ENCODE data around the gene EBF4. TPM values are rescaled to one million over a fixed set of nuclear protein-coding genes. Genes with fewer than 3 reads are reported as not detected.

EBF4 gene
- total and polyA plus RNA-seq, 2 of the 8 experiments (the other 6 are each of a cell fraction or from before 2014, with no cell fraction given) = 1.2 to 2.9 TPM

- peaks cover 11 to 35% (median 20%) of the 10 kb centered on the region in 4 experiments; a peak in 6 of 8 replicates for H3K36me3 ChIP-seq (ENCODE audit: control insufficient read depth in 2 of 4, insufficient read depth in 4 of 4, low read length in 3 of 4)
- H3K23me2 ChIP-seq (ENCODE audit: low read depth, low read length) = peaks cover 13% of the 10 kb centered on the region
- H3K27me3 ChIP-seq (replicated peaks in 1 of 4; ENCODE audit: control insufficient read depth in 3 of 4, extremely low read depth in 1 of 4, insufficient read depth in 3 of 4, low read length in 3 of 4) = peaks cover 7 to 24% (median 24%) of the 10 kb centered on the region in 4 experiments
- no peaks in the 10 kb centered on the region for H3K79me2 ChIP-seq (ENCODE audit: control insufficient read depth in 1 of 2, insufficient read depth in 2 of 2, low read length in 2 of 2)
- H2BK5ac ChIP-seq (ENCODE audit: low read depth, low read length) = no peak overlapping the region
- H3K4me3 ChIP-seq (ENCODE audit: extremely low read depth in 1 of 4, insufficient read depth in 2 of 4, low read depth in 3 of 4, low read length in 4 of 4) = no peak overlapping the region
- H3K4ac ChIP-seq (replicated peaks; ENCODE audit: insufficient read length, low read depth, low read length) = no peak overlapping the region
- no peak for FAIRE-seq
- H3K23ac ChIP-seq (ENCODE audit: insufficient read length) = no peak overlapping the region
- no peaks in the 10 kb centered on the region for H3K9me3 ChIP-seq (ENCODE audit: insufficient read depth in 2 of 2, low read depth in 1 of 2, low read length in 1 of 2)
- 90% methylated on average over 12 of the region's 19 CpGs; no CpG with 5 or more reads in 1 of the 2 experiments for WGBS, 2 experiments (ENCODE audit: extremely low coverage in 1 of 2, insufficient coverage in 1 of 2, insufficient read length in 1 of 2, insufficient replicate concordance in 2 of 2, low coverage in 1 of 2, low lambda C conversion rate in 2 of 2, missing lambda C conversion rate in 1 of 2)
- H3K56ac ChIP-seq (replicated peaks; ENCODE audit: insufficient read length, low read depth, low read length) = no peak overlapping the region
- no peaks in the 10 kb centered on the region; the same call in 1 of the 2 replicates for H3K79me1 ChIP-seq (ENCODE audit: low read depth, low read length)
- no peak overlapping the region for H4K5ac ChIP-seq (ENCODE audit: insufficient read length, low read depth, low read length)
- no peak overlapping the region for H2BK12ac ChIP-seq (ENCODE audit: low read depth, low read length)
- H2BK15ac ChIP-seq (ENCODE audit: low read length) = no peak overlapping the region
- no peak overlapping the region for H3K27ac ChIP-seq (ENCODE audit: low read depth, low read length)
- no peak overlapping the region for H2BK120ac ChIP-seq (replicated peaks; ENCODE audit: low read depth, low read length)
- no peak overlapping the region for H3K18ac ChIP-seq (ENCODE audit: extremely low read depth, low read length)
- H4K91ac ChIP-seq (replicated peaks; ENCODE audit: insufficient read length, low read length) = no peak overlapping the region
- no peak overlapping the region for H2AK5ac ChIP-seq (ENCODE audit: low read depth, low read length)
- H3K14ac ChIP-seq (ENCODE audit: insufficient read length) = no peak overlapping the region
- H4K20me1 ChIP-seq (replicated peaks in 1 of 2; ENCODE audit: control insufficient read depth in 1 of 2, insufficient read depth in 2 of 2, low read length in 2 of 2) = peaks cover 0 to 12% of the 10 kb centered on the region in 2 experiments
- H3K4me2 ChIP-seq (ENCODE audit: insufficient read depth in 1 of 2, low read depth in 2 of 2, low read length in 2 of 2) = no peak overlapping the region
- no peak for TF ChIP-seq CBX5 (IDR thresholded peaks at IDR 0.05; ENCODE audit: low read depth, low read length)
- TF ChIP-seq SIN3A (conservative IDR thresholded peaks at IDR 0.05 in 1 of 2, IDR thresholded peaks at IDR 0.05 in 1 of 2; ENCODE audit: low read depth in 1 of 2, low read length in 2 of 2) = no peak
- TF ChIP-seq POU5F1 (IDR thresholded peaks at IDR 0.05; ENCODE audit: low read depth, low read length) = no peak
- no peak for TF ChIP-seq BRCA1 (IDR thresholded peaks at IDR 0.05; ENCODE audit: low read depth, low read length)
- H2AFZ ChIP-seq (ENCODE audit: low read length) = no peak overlapping the region
- peaks cover 0 to 21% (median 6%) of the 10 kb centered on the region in 4 experiments; a peak in 6 of 7 replicates for H3K4me1 ChIP-seq (replicated peaks in 1 of 4; ENCODE audit: control insufficient read depth in 3 of 4, insufficient read depth in 4 of 4, low read length in 3 of 4)
- POLR2A ChIA-PET (ENCODE audit: partially characterized antibody) = interaction anchor here (1.1 to 2.3 kb wide), 2 partner anchors 9 to 24 kb away, joined by 3 to 14 read pairs; no protein-coding TSS in a partner anchor
- DNase-seq (ENCODE audit: low read depth in 1 of 2, low spot score in 2 of 2) = no peak
- no peak overlapping the region for H4K8ac ChIP-seq (ENCODE audit: extremely low read depth, insufficient read depth, low read length)
- no peak overlapping the region for H3K9ac ChIP-seq (replicated peaks in 1 of 4; ENCODE audit: extremely low read depth in 1 of 4, low read depth in 3 of 4, low read length in 3 of 4)
- CTCF ChIA-PET (ENCODE audit: partially characterized antibody) = interaction anchor here (0.6 to 1.8 kb wide), 10 partner anchors 12 to 203 kb away, joined by 3 to 7 read pairs (median 4); partner anchors contain the start of gene C20orf141
- H2BK20ac ChIP-seq (ENCODE audit: low read length) = no peak overlapping the region
These were observed 105.7 kb downstream of the EBF4 start for GRCh38 chr20:2798095-2798805.

Measured in H1 (cell line).